AG09309 (cell line): ENCODE measurements around the gene NCDN.

Source experiments
- DNase-seq: peaks from one replicate; pipeline ENCODE4 v3.0.0-alpha.2; 2010; ENCODE audit warnings: low read depth
- H3K4me3 ChIP-seq: 2 replicates; pipeline ENCODE4 v1.5.1; 2011; ENCODE audit warnings: mild to moderate bottlenecking, low read depth, low read length, moderate library complexity; ENCODE audit not compliant: control insufficient read depth
- CTCF ChIP-seq: IDR thresholded peaks from 2 replicates; pipeline ENCODE4 v1.5.1; 2011; ENCODE audit warnings: mild to moderate bottlenecking, low read depth, low read length, inconsistent platforms; ENCODE audit not compliant: insufficient read depth, control insufficient read depth; ENCODE audit errors: missing control alignments

The NCDN gene

DNA sequence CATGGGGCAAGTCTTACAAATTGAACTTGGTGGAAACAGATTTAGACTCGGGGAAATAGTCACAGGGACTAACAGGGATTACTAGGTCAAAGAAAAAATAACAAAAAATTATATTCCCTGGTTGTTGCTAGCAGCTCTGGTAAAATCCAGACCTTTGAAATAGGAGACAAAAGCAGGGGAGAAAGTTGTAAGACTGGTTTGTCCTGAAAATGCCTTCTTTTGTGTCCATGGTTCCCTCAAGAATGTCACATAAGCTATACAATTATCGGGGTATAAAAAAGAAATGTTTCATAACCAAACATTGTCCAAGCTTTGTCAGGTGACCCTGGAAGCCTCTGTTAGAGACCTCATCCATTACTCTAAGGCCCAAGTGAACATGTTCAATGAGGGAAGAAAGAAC lies 33.5 kb upstream of the NCDN start:
- TF ChIP-seq CTCF, result no peak
- DNase-seq, result no peak
- H3K4me3 ChIP-seq, result no peak overlapping the region

- no peak overlapping the region for H3K4me3 ChIP-seq
- TF ChIP-seq CTCF, result no peak
- DNase-seq, result no peak
Observed at GRCh38 chr1:35530168-35530567, 27.4 kb upstream of the NCDN start.

DNA sequence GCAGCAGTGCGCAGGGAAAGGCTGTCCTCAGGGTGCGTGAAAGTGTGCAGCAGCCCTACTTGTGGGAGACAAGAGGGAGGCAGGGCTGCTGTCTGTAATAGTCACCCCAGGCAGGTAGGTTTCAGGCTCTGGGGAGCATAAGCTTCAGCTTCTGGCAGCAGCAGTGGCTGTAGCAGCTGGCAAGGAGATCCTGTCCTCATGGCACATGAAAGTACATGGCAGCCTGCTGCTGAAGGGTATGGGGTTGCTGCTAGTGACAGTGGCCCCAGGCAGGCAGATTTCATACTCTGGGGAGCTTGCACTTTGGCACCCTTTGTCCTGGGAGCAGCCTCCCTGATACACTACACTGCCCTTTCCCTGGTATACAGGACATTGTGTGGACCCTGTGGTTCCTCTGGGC lies 26.7 kb upstream of the NCDN start:
- no peak for TF ChIP-seq CTCF
- no peak overlapping the region for H3K4me3 ChIP-seq
- DNase-seq, result no peak

- H3K4me3 ChIP-seq, result no peak overlapping the region
- DNase-seq, result no peak
- TF ChIP-seq CTCF, result no peak
Observed at GRCh38 chr1:35531368-35531767, 26.2 kb upstream of the NCDN start.

GRCh38 chr1:35532497-35533223 lies 24.9 kb upstream of the NCDN start:
- H3K4me3 ChIP-seq, result no peak overlapping the region
- DNase-seq, result no peak
- no peak for TF ChIP-seq CTCF

DNA sequence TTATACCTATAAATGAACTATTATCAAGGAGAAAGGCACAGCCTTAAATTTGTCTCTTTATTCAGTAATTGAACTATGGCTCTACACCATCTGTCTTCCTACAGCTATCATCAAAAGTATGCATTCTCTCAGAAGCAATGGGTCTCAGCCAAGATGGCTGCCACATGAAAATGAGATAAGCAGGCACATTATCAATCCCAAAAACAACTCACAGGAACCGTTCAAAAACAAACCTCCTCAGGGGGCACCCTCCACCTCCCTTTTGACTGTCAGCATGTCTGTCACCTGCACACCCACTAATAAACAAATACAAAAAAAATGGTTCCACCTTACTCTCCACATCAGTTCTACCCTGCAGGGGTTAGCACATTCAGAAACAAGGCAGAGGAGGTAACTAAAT lies 24.0 kb upstream of the NCDN start:
- no peak for TF ChIP-seq CTCF
- H3K4me3 ChIP-seq, result no peak overlapping the region
- DNase-seq, result no peak

DNA sequence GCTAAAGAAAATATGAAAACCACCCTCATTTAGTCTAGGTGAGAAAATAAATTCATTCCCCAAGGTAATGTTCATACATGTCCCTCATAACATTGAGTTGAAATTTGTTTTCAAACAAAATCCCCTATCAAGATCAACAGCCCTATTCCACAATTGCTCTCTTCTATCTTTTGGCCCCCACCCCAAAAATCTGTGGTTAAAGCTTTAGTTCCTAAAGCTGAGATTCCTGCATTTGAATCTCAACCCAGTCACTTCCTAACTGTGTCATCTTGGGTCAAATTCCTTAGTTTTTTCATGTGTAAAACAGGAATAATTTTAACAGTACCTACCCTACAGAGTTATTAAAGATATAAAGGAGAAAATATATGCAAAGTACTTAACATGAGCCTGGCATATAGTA lies 22.4 kb upstream of the NCDN start:
- H3K4me3 ChIP-seq, result no peak overlapping the region
- TF ChIP-seq CTCF, result no peak
- no peak for DNase-seq
